Measurements from ENCODE around the gene CCSER1.

CCSER1 gene

DNA sequence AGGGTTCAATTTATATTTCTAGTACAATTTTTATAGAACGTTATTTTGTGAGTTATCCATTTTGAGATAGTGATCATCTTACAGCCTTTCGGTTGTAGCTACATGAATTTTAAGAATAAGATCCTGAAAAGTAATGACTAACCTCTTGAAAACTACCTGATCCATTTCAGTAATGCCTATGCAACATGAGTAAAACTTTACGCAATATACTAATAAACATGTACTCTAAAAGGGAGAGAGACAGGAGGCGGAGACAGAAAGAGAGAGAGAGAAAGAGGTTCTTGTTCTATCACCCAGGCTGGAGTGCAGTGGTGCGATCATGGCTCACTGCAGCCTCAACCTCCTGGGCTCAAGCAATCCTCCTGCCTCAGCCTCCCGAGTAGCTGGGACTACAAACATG, 816.1 kb downstream of the CCSER1 start:
- no peaks in the 10 kb centered on the region for H3K9me3 ChIP-seq
- H3K4me3 ChIP-seq (ENCODE audit: low read depth, low read length), result no peak overlapping the region
- H3K27me3 ChIP-seq, result no peaks in the 10 kb centered on the region
- no peaks in the 10 kb centered on the region for H3K36me3 ChIP-seq
- no peak for TF ChIP-seq CTCF (IDR thresholded peaks at IDR 0.05; ENCODE audit: low read depth, low read length)
- no peak for DNase-seq
- H3K4me1 ChIP-seq, result peaks cover 5% of the 10 kb centered on the region; the same call in 1 of the 2 replicates

DNA sequence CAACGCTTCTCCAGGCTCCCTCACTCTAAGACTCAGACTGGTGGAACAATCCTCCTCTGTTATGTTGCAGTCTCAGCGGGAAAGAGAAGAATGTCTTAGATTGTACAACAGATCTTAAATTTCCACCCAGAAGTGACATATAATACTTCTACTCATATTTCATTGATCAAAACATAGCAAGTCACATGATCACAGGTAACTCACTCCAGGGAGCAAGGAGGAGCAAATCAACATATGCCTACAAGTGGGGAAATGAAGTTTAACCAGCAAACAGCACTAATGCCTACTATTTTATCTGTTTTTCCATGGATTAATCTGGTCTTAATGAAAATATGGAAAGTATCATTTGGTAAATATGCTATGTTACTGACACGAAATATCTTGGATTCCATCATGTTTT, 819.8 kb downstream of the CCSER1 start:
- H3K4me1 ChIP-seq, result no peaks in the 10 kb centered on the region; the same call in 1 of the 2 replicates
- no peaks in the 10 kb centered on the region for H3K9me3 ChIP-seq
- no peak overlapping the region for H3K4me3 ChIP-seq (ENCODE audit: low read depth, low read length)
- no peaks in the 10 kb centered on the region for H3K36me3 ChIP-seq
- no peak for TF ChIP-seq CTCF (IDR thresholded peaks at IDR 0.05; ENCODE audit: low read depth, low read length)
- no peak for DNase-seq
- H3K27me3 ChIP-seq, result no peaks in the 10 kb centered on the region

DNA sequence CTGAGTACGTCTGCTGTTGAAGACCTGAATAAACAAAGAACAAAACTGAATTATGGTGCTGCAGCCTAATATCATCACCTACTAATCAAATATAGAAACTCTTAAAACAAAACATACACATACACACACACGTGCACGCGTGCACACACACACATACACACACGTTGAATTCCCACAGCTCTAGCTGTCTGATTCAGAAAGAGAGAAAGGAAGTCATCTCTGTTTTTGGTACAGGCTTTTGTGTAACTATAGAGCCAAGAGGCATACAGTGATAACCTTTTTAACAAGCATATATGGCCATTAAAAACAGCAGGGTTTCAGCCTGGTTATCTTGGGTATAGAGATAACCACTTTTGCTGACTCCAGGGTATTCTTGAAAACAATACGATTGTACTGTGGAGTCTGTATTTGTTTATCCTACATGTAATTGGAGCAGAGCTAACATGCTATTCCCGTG, 823.2 kb downstream of the CCSER1 start:
- Histone ChIP-seq H3K27me3 (no peaks in the 10 kb centered on the region), H3K4me3 (ENCODE audit: low read depth, low read length) (peak overlapping the region; percentile 44), H3K4me1 (no peaks in the 10 kb centered on the region; the same call in 1 of the 2 replicates), H3K9me3 (no peaks in the 10 kb centered on the region), H3K36me3 (no peaks in the 10 kb centered on the region)
- TF ChIP-seq CTCF (IDR thresholded peaks at IDR 0.05; ENCODE audit: low read depth, low read length), result no peak
- DNase-seq, result peak; percentile 46

DNA sequence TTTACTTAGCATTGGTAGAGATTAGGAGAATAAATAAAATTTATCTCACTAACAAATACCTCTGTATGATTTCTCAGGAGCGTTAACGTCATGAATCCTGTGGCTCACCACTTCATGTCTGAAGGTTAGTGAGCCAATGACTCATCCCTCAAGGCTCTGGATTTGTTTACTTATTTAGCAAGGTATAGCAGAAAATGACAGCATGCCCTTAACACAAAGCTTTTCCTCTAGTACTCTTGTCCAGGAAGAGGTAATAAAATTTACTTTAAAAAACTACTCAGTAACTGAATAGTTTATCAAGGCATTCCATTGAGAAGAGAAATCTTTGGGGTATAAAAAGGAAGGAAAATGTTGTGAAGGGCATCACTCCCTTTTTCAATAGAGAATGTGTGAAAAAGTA, 823.8 kb downstream of the CCSER1 start:
- H3K36me3 ChIP-seq, result no peaks in the 10 kb centered on the region

GRCh38 chr4:90958256-90958895, 831.2 kb downstream of the CCSER1 start:
- Histone ChIP-seq H3K36me3 (no peaks in the 10 kb centered on the region), H3K4me1 (peaks cover 6% of the 10 kb centered on the region; the same call in 1 of the 2 replicates), H3K9me3 (no peaks in the 10 kb centered on the region), H3K27me3 (no peaks in the 10 kb centered on the region), H3K4me3 (ENCODE audit: low read depth, low read length) (no peak overlapping the region)
- TF ChIP-seq CTCF (IDR thresholded peaks at IDR 0.05; ENCODE audit: low read depth, low read length), result no peak
- DNase-seq, result no peak

More for the DNA sequence above, 823.8 kb downstream of the CCSER1 start:
- DNase-seq, result no peak
- H3K9me3 ChIP-seq, result no peaks in the 10 kb centered on the region
- no peak for TF ChIP-seq CTCF (IDR thresholded peaks at IDR 0.05; ENCODE audit: low read depth, low read length)
- H3K4me1 ChIP-seq, result no peaks in the 10 kb centered on the region; the same call in 1 of the 2 replicates
- peak overlapping the region; percentile 44 for H3K4me3 ChIP-seq (ENCODE audit: low read depth, low read length)
- H3K27me3 ChIP-seq, result no peaks in the 10 kb centered on the region

- no peak for TF ChIP-seq CTCF (IDR thresholded peaks at IDR 0.05; ENCODE audit: low read depth, low read length)
- H3K36me3 ChIP-seq, result no peaks in the 10 kb centered on the region
- no peak for DNase-seq
- H3K9me3 ChIP-seq, result no peaks in the 10 kb centered on the region
- no peak overlapping the region for H3K4me3 ChIP-seq (ENCODE audit: low read depth, low read length)
- H3K4me1 ChIP-seq, result peaks cover 9% of the 10 kb centered on the region; the same call in 1 of the 2 replicates
- no peaks in the 10 kb centered on the region for H3K27me3 ChIP-seq
Observed at GRCh38 chr4:90960433-90960832, 833.2 kb downstream of the CCSER1 start.

All from BE2C (cell line).